ENCODE data around the gene TSPOAP1. TPM values are rescaled to one million over a fixed set of nuclear protein-coding genes. Genes with fewer than 3 reads are reported as not detected.

TSPOAP1 gene
- total and polyA plus RNA-seq, 10 of the 15 experiments (the other 5 are each of a cell fraction or from before 2014, with no cell fraction given), result 0.58 to 16.4 (median 4.2) TPM; not detected in 1

GRCh38 chr17:58315281-58315711 is 13.3 kb downstream of the TSPOAP1 start:
- Histone ChIP-seq H3K27me3 (replicated peaks in 1 of 2; ENCODE audit: control insufficient read depth in 2 of 2, insufficient read depth in 2 of 2, low read length in 1 of 2) (no peaks in the 10 kb centered on the region), H3K9ac (ENCODE audit: control insufficient read depth, insufficient read depth, low read length) (no peak overlapping the region), H2AFZ (ENCODE audit: control insufficient read depth, low read depth, low read length) (no peak overlapping the region), H3K4me1 (ENCODE audit: control insufficient read depth, insufficient read depth, low read length) (peaks cover 7% of the 10 kb centered on the region), H3K79me2 (ENCODE audit: control insufficient read depth, insufficient read depth, low read length) (no peaks in the 10 kb centered on the region), H3K36me3 (ENCODE audit: control insufficient read depth in 2 of 2, insufficient read depth in 2 of 2, low read length in 1 of 2) (0 out of 4 replicates have a peak, but pooled peaks cover 0 to under 1% of the 10 kb centered on the region in 2 experiments), H3K9me3 (replicated peaks; ENCODE audit: control insufficient read depth, insufficient read depth, low read length) (no peaks in the 10 kb centered on the region), H3K27ac (ENCODE audit: control insufficient read depth, insufficient read depth) (no peak overlapping the region), H3K4me3 (no peak overlapping the region), H3K4me2 (ENCODE audit: control insufficient read depth, insufficient read depth) (no peak overlapping the region), H4K20me1 (ENCODE audit: control insufficient read depth, insufficient read depth) (no peaks in the 10 kb centered on the region)
- ChIA-PET POLR2A (interaction anchor here (1.1 kb wide), 1 partner anchor 30 kb away, joined by 3 read pairs; no protein-coding TSS in a partner anchor), RAD21 (ENCODE audit: unreplicated experiment) (interaction anchor here (2.5 to 10.9 kb wide), 2 partner anchors 27 to 102 kb away, joined by 8 to 227 read pairs; partner anchors contain the start of gene RNF43), SMC1A (ENCODE audit: uncharacterized antibody, unreplicated experiment) (interaction anchor here (1.0 to 12.9 kb wide), 8 partner anchors 13 to 307 kb away, joined by 3 to 249 read pairs (median 4); no protein-coding TSS in a partner anchor), CTCF (interaction anchor here (1.1 to 6.5 kb wide), 6 partner anchors 11 to 133 kb away, joined by 3 to 163 read pairs (median 4); partner anchors contain the start of gene RNF43)
- no peak for ATAC-seq
- intact Hi-C loops (cut with micrococcal nuclease; ENCODE audit: unreplicated experiment), result no loop called here
- BruUV-seq (replicated peaks), result no TSS peak
- in situ Hi-C loops (cut with MboI), result loop anchor here (5.0 kb wide), 1 partner anchor 132 kb away; no protein-coding TSS in a partner anchor
- DNase-seq (ENCODE audit: low read depth, low spot score), result no peak
- TF ChIP-seq ZNF687 (IDR thresholded peaks at IDR 0.05) (no peak), NRF1 (conservative IDR thresholded peaks at IDR 0.05; ENCODE audit: low read depth, low read length) (no peak), SIN3A (IDR thresholded peaks at IDR 0.05; ENCODE audit: low read depth, low read length) (no peak), NFYB (IDR thresholded peaks at IDR 0.05; ENCODE audit: insufficient read depth, low read depth, low read length) (no peak), PML (IDR thresholded peaks at IDR 0.05; ENCODE audit: low read length) (no peak), E2F4 (IDR thresholded peaks at IDR 0.05; ENCODE audit: low read depth, low read length) (no peak), IRF4 (IDR thresholded peaks at IDR 0.05; ENCODE audit: low read depth, low read length) (no peak), USF1 (IDR thresholded peaks at IDR 0.05; ENCODE audit: borderline replicate concordance, extremely low read length, insufficient read depth, low read depth, low read length) (no peak), ASH2L (IDR thresholded peaks at IDR 0.05; ENCODE audit: borderline replicate concordance, low read depth) (no peak), BACH1 (IDR thresholded peaks at IDR 0.05; ENCODE audit: borderline replicate concordance) (no peak), BRCA1 (IDR thresholded peaks at IDR 0.05; ENCODE audit: low read depth, low read length) (no peak), ZSCAN29 (IDR thresholded peaks at IDR 0.05) (no peak), HDAC2 (IDR thresholded peaks at IDR 0.05) (no peak), ATF3 (IDR thresholded peaks at IDR 0.05; ENCODE audit: borderline replicate concordance, extremely low read depth, low read depth, low read length) (no peak), ZBTB33 (IDR thresholded peaks at IDR 0.05) (no peak)
- no peak for FAIRE-seq
- 63% methylated on average over 6 of the region's 6 CpGs for WGBS (ENCODE audit: insufficient coverage, insufficient replicate concordance, low lambda C conversion rate, missing lambda C conversion rate)

Measured in GM12878 (cell line).